Renal cortex interstitium (tissue), 11 donors: ENCODE data around the gene TCERG1L. TPM values are rescaled to one million over a fixed set of nuclear protein-coding genes. Genes with fewer than 3 reads are reported as not detected.

ENCODE experiments used
- DNase-seq, 11 donors: peaks; one replicate each; pipeline ENCODE4 v3.0.0-alpha.2; 2013; ENCODE audit warnings: low read depth in 9 of 11, low spot score in 4 of 11; ENCODE audit errors: extremely low read depth in 1 of 11
- polyA plus RNA-seq, 3 donors: library from polyadenylated mRNA; unstranded; fragments of 120-200 nt; gene quantifications; one replicate each; pipeline ENCODE4 v1.2.1, GENCODE V29; 2013; ENCODE audit not compliant: insufficient read length in 3 of 3

TCERG1L gene
- polyA plus RNA-seq, 3 donors, result 1.1 to 2.4 (median 1.3) TPM

GRCh38 chr10:131253931-131254858, 57.3 kb downstream of the TCERG1L start:
- no peak for DNase-seq

DNA sequence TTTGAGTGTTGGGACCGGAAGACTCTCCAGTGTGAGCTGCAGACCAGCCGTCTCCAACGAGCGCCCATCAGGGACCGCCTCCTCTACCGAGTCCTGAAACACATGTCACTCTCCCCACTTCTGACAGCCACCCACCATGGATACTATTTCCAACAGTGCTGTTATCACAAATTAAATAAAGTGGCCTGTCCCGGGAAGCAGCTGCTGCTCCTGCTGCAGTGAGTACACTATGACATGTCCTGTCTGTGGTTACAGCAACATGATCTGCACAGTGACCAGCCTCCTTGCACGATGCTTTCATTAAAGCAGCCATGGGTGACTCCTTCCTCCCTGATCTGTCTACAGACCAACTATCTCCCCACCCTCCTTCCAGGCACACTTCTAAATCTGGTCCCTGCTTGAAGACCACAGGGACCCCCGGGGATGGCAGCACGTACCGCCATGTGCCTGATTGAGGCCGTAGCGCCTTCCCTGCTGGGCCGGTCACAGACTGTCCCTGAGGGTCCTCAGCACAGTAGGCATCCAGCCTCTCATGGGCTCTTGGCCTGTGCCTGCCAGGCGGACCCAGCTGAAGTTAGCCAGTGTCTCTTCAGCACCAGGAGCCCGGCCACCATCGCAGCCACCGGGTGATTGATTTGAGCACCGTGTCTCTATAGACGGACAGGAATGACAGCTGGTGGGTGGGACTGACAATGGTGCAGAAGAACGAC, 58.8 kb downstream of the TCERG1L start:
- DNase-seq, result peak in 1 of 11 donors; percentile 33

GRCh38 chr10:131251146-131251541, 60.4 kb downstream of the TCERG1L start:
- peak in 1 of 11 donors; percentile 18 for DNase-seq

DNA sequence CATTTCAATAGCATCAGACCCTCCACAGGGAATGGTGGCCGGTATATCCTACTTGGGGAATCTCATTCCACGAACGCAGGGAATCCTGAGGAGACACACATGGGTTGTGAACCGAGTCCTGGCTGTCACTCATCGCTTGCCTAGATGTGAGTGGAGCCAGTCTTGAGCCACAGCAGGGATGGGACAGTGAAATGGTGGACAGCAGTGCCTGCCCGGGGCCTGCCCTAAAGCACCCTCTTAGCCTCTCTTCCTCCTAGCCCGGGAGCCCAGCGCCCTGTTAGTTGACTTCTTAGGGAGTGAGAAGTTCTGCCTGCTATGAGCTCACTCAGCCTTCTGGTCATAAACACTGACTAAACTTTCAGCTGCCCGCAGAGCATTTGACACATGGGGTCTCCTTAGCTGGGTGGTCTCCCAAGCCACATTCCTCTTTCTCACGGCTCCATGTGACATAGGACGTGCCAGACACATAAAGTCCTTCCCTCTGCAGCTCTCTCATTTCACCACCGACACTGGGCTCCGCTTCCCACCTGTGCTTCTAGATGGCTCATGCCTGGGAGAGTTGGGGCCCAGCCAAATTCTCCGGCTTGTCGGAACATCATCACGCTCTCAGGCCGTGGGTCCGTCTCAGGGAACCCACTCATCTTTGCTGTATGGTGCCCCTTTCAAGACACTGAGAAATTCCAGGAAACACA, 60.9 kb downstream of the TCERG1L start:
- DNase-seq, result peak in 1 of 11 donors; percentile 24

DNA sequence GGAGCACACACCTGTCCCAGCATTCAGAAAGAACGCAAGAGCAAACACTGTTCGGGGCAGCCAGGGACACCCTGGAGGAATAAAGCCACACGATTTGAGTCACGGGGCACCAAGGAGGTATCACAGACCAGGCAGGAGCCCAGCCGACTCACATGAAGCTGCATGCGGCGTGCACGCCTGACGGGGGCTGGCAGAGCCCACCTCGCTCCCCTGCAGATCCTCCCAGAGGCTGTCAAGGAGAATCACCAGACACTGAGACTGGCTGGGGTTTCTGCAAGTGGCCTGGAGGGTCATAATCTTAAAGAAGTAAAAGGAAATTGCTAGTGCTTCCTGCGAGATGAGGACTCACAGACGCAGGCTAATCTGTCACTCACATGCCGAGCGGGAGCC, 61.6 kb downstream of the TCERG1L start:
- no peak for DNase-seq

- DNase-seq, result no peak
Measured at GRCh38 chr10:131249238-131249954, 62.1 kb downstream of the TCERG1L start.

- DNase-seq, result no peak
Measured at GRCh38 chr10:131248376-131249165, 63.0 kb downstream of the TCERG1L start.

DNA sequence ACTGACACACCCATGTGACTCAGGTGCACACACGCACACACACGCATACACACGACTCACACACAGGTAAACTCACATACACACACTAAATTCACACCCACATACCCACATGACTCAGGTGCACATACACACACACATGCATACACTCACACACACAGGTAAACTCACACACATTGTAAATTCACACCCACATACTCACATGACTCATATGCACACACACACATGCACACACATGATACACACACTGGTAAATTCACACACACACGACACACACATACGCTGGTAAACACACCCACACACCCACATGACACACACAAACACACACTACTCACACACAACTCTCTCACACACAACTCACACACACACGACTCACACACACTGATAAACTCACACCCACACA, 63.6 kb downstream of the TCERG1L start:
- no peak for DNase-seq

DNA sequence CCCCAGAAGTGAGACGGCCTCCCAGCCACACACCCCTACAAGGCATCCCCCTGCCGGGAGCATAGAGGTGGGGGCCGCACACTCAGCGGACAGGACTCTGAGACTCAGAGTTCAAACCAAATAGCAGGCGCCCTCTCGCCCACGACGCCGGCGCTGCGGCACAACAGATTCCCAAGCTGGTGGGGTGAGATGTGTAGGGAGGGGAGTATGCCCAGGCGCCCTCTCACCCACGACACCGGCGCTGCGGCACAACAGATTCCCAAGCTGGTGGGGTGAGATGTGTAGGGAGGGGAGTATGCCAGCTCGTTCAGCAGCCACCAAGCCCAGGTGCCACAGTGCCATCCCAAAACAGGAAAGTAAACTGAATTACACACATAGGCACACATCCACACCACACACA, 64.7 kb downstream of the TCERG1L start:
- no peak for DNase-seq

- no peak for DNase-seq
Measured at GRCh38 chr10:131246089-131246488, 65.4 kb downstream of the TCERG1L start.

- no peak for DNase-seq
Measured at GRCh38 chr10:131245475-131246059, 66.0 kb downstream of the TCERG1L start.

DNA sequence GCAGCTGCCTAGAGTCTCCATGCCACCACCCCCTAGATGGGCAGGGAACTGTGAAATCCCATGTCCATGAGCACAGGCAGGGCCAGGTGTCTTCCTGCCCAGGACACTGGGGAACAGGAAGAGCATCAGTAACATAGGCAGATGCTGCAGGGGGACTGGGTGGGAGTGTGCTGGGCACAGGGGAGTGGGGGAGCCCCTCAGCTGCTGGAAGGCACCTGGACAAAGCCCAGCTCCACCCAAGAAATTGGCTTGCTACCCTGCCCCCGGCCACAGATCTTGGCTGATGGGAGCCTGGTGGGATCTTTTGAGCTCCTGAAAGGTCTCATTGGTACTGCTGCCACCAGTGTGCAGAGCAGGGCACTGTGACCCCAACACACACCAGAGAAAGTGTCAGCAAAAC, 66.7 kb downstream of the TCERG1L start:
- DNase-seq, result no peak

GRCh38 chr10:131243076-131243475, 68.4 kb downstream of the TCERG1L start:
- no peak for DNase-seq

DNA sequence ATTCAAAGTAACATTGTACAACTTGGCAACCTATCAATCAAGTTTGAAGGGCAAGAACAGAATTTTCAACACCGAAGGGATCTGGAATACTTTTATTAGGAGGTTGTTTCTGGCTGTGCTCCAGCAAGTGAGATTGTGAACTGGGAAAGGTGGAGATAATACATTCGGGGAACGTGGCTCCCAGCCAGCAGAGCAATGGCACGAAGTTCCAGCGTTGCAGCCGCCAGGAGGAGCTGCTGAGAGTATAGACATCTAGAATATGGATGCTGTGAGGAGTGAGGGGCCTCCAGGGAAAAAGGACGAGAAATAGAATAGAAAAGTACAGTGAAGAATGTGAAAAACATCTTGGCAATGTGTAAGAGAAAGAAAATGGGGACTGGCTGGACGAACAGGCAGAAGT, 69.5 kb downstream of the TCERG1L start:
- DNase-seq, result peak in 1 of 11 donors; percentile 37

GRCh38 chr10:131240691-131241090, 70.8 kb downstream of the TCERG1L start:
- no peak for DNase-seq

GRCh38 chr10:131239926-131240325, 71.6 kb downstream of the TCERG1L start:
- no peak for DNase-seq

DNA sequence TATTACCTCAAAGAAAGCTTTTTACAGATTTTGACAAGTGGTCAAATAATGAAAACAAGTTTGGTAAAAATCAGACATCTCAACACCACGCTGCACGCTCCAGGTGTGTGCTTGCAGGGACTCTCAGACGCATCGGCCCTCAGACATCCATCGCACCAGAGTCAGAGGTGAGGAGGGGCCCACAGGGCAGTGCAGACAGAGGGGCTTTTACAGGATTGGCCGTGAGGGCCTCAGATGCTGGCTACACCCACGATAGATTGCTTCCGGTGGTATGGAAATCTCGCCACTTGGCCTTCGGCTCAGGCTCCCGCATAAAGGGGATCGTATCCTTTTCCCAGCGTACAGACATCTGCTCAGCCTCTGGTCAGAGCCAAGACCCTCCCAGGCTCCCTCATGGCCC, 72.1 kb downstream of the TCERG1L start:
- no peak for DNase-seq

DNA sequence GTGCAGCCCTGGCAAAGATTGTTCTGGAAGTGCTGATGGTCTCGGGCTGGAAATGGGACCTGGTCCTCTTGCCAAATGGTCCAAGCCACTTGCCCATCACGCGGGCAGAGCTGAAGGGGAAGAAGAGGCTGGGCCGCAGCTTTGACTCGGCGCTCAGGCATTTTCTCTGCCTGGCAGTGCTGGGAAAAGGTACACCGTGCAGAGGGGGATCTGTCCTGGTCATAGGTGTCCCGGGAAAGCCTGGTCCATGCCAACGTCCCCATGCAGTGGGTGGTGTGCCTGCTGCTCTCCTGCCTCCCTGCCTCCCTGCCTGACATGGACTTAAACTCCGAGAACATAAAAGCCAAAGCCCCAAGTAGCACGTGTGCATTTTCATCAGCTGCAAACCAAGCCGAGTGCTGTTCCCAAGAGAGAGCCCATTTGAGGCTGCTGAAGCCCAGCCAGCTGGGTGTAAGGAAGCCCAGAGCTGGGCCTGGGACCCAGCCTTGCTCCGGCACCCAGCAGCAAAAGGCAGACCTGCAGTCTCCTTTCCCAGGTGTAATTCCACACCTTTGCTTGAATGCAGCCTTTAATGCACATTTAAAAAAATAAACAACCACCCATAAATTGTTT, 72.7 kb downstream of the TCERG1L start:
- no peak for DNase-seq
